ENCODE measurements around the gene BRF1.
A peak's percentile ranks its signal among the peaks of the same experiment; 100 is the strongest.
"Not testable (repeated sequence)": the region's sequence is repeated elsewhere in the genome, so short reads cannot be mapped to it uniquely, and the experiment has no call there.

The BRF1 gene

GRCh38 chr14:105287249-105288102, 13.3 kb downstream of the BRF1 start:
- no peak for DNase-seq

- no peak for DNase-seq
Measured at GRCh38 chr14:105286759-105287144, 14.0 kb downstream of the BRF1 start.

GRCh38 chr14:105285174-105285573, 15.6 kb downstream of the BRF1 start:
- DNase-seq = no peak

- no peak for DNase-seq
Measured at GRCh38 chr14:105283899-105284298, 16.9 kb downstream of the BRF1 start.

GRCh38 chr14:105283028-105283427, 17.8 kb downstream of the BRF1 start:
- DNase-seq = no peak

GRCh38 chr14:105282098-105282725, 18.6 kb downstream of the BRF1 start:
- DNase-seq = no peak

GRCh38 chr14:105281371-105282097, 19.3 kb downstream of the BRF1 start:
- peak in 1 of 5 experiments; percentile 49 for DNase-seq

- DNase-seq = no peak
Measured at GRCh38 chr14:105280525-105280924, 20.3 kb downstream of the BRF1 start.

GRCh38 chr14:105279642-105280361, 21.0 kb downstream of the BRF1 start:
- DNase-seq = no peak

- DNase-seq = not testable (repeated sequence)
Measured at GRCh38 chr14:105277448-105277847, 23.4 kb downstream of the BRF1 start.

- DNase-seq = no peak
Measured at GRCh38 chr14:105275267-105275946, 25.4 kb downstream of the BRF1 start.

- no peak for DNase-seq
Measured at GRCh38 chr14:105274637-105275036, 26.2 kb downstream of the BRF1 start.

GRCh38 chr14:105273062-105273461, 27.7 kb downstream of the BRF1 start:
- DNase-seq = no peak

- DNase-seq = no peak
Measured at GRCh38 chr14:105272623-105273022, 28.2 kb downstream of the BRF1 start.

GRCh38 chr14:105271224-105271890, 29.4 kb downstream of the BRF1 start:
- no peak for DNase-seq

- DNase-seq = no peak
Measured at GRCh38 chr14:105269405-105269804, 31.4 kb downstream of the BRF1 start.

GRCh38 chr14:105268736-105269354, 32.0 kb downstream of the BRF1 start:
- no peak for DNase-seq

GRCh38 chr14:105267820-105268548, 32.8 kb downstream of the BRF1 start:
- no peak for DNase-seq

GRCh38 chr14:105261781-105262180, 39.0 kb downstream of the BRF1 start:
- no peak for DNase-seq

- DNase-seq = no peak
Measured at GRCh38 chr14:105260959-105261358, 39.8 kb downstream of the BRF1 start.

Measured in T-helper 2 cell (primary cell).